GM12891 (cell line): Measurements from ENCODE around the gene MAJIN.

Experiments used
- POLR2A ChIP-seq: IDR thresholded peaks from 2 replicates; pipeline ENCODE4 v1.6.1; 2011; ENCODE audit warnings: low read depth, low read length, control low read depth
- POLR2AphosphoS5 ChIP-seq: IDR thresholded peaks from 2 replicates; pipeline ENCODE4 v1.6.1; 2011; ENCODE audit warnings: low read depth, low read length, control low read depth
- POU2F2 ChIP-seq: IDR thresholded peaks from 2 replicates; pipeline ENCODE4 v1.6.1; 2011; ENCODE audit warnings: low read depth, mild to moderate bottlenecking, control low read depth, low read length, moderate library complexity
- SPI1 ChIP-seq: IDR thresholded peaks from 2 replicates; pipeline ENCODE4 v1.6.1; 2011; ENCODE audit warnings: low read depth, low read length, control low read depth
- TAF1 ChIP-seq: IDR thresholded peaks from 2 replicates; pipeline ENCODE4 v1.6.1; 2011; ENCODE audit warnings: low read depth, low read length, control low read depth

DNA sequence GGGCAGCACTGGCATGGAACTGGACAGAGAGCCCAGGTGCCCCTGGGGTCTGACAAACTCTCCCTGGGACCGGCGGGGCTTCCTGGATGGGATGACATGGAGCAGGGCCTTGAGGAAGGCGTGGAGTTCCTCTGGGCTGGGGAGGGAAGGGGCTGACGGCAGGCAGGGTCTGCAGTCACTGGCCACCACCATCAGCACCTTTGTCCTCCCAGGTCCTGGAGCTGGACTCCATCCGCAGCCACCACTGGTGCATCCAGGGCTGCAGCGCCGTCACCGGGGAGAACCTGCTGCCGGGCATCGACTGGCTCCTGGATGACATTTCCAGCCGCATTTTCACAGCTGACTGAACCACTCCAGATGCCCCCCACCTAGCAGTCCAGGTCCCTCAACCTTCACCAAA lies 49.6 kb upstream of the MAJIN start:
- TF ChIP-seq POLR2A: no peak
- TF ChIP-seq SPI1: no peak
- no peak for TF ChIP-seq POLR2AphosphoS5
- no peak for TF ChIP-seq TAF1
- no peak for TF ChIP-seq POU2F2
